Suprapubic skin (tissue), 4 donors: Measurements from ENCODE around the gene AAK1. TPM values are rescaled to one million over a fixed set of nuclear protein-coding genes. Genes with fewer than 3 reads are reported as not detected.
"Not testable (repeated sequence)": the region's sequence is repeated elsewhere in the genome, so short reads cannot be mapped to it uniquely, and the experiment has no call there.

Source experiments
- DNase-seq, 2 donors: peaks; one replicate each; pipeline ENCODE4 v3.0.0-alpha.2; 2019; ENCODE audit warnings: low spot score in 2 of 2
- H3K27ac ChIP-seq: fragments of 200-600 bp; sonication (generic); one replicate; pipeline ENCODE4 v1.5.1; 2019
- H3K27me3 ChIP-seq: fragments of 200-600 bp; sonication (generic); one replicate; pipeline ENCODE4 v1.5.1; 2019
- H3K36me3 ChIP-seq: fragments of 200-600 bp; sonication (generic); one replicate; pipeline ENCODE4 v1.5.1; 2019
- H3K4me1 ChIP-seq: fragments of 200-600 bp; sonication (generic); one replicate; pipeline ENCODE4 v1.5.1; 2019
- H3K4me3 ChIP-seq: fragments of 200-600 bp; sonication (generic); one replicate; pipeline ENCODE4 v1.5.1; 2019; ENCODE audit warnings: mild to moderate bottlenecking
- H3K9me3 ChIP-seq: fragments of 200-600 bp; sonication (generic); one replicate; pipeline ENCODE4 v1.5.1; 2019
- CTCF ChIP-seq, 2 donors: fragments of 200-600 bp in 1 of 2; fragments of 450-650 bp in 1 of 2; sonication (generic) in 1 of 2; IDR thresholded peaks; one replicate each; pipeline ENCODE4 v1.5.1; 2016 to 2019; ENCODE audit warnings: antibody characterized with exemption in 2 of 2, mild to moderate bottlenecking in 1 of 2, moderate library complexity in 1 of 2
- EP300 ChIP-seq: sonication (generic); formaldehyde crosslinking; IDR thresholded peaks from one replicate; pipeline ENCODE4 v1.6.1; 2017; ENCODE audit warnings: antibody characterized with exemption
- POLR2A ChIP-seq, 2 donors: fragments of 450-650 bp; IDR thresholded peaks; one replicate each; pipeline ENCODE4 v1.6.1; 2017; ENCODE audit warnings: antibody characterized with exemption in 2 of 2, mild to moderate bottlenecking in 2 of 2, moderate library complexity in 2 of 2
- POLR2AphosphoS5 ChIP-seq, 3 donors: sonication (generic); formaldehyde crosslinking; IDR thresholded peaks; one replicate each; pipeline ENCODE4 v1.6.1; 2017; ENCODE audit warnings: antibody characterized with exemption in 3 of 3
- WGBS: methylation state at CpG from one replicate; pipeline ENCODE4 v1.1.5; 2018; 5-methylcytosine and 5-hydroxymethylcytosine counted together
- total RNA-seq, 4 donors: library from RNA; depleted of rRNA; stranded (reverse); fragments of >200 nt; gene quantifications; one replicate each; pipeline ENCODE4 v1.1.0, GENCODE V29; 2016

The AAK1 gene
- total RNA-seq, 4 donors from 2014 or later = 26.4 to 48.4 (median 32.7) TPM

GRCh38 chr2:69625078-69625795 is 18.3 kb downstream of the AAK1 start:
- 90% methylated on average over 7 of the region's 7 CpGs for WGBS
- Histone ChIP-seq H3K4me3 (no peak overlapping the region), H3K27ac (no peak overlapping the region), H3K36me3 (no peaks in the 10 kb centered on the region), H3K27me3 (no peaks in the 10 kb centered on the region), H3K4me1 (peaks cover 5% of the 10 kb centered on the region), H3K9me3 (no peaks in the 10 kb centered on the region)
- TF ChIP-seq POLR2A (IDR thresholded peaks at IDR 0.05) = no peak
- no peak for TF ChIP-seq POLR2AphosphoS5 (IDR thresholded peaks at IDR 0.05)
- TF ChIP-seq CTCF (IDR thresholded peaks at IDR 0.05) = no peak
- TF ChIP-seq EP300 = no peak
- no peak for DNase-seq

GRCh38 chr2:69624611-69625010 is 18.9 kb downstream of the AAK1 start:
- H3K9me3 ChIP-seq = no peaks in the 10 kb centered on the region
- no peaks in the 10 kb centered on the region for H3K36me3 ChIP-seq
- no peak for TF ChIP-seq POLR2A (IDR thresholded peaks at IDR 0.05)
- no peak for TF ChIP-seq CTCF (IDR thresholded peaks at IDR 0.05)
- TF ChIP-seq EP300 = no peak
- TF ChIP-seq POLR2AphosphoS5 (IDR thresholded peaks at IDR 0.05) = no peak
- no peak for DNase-seq
- 71% methylated on average over 1 of the region's 1 CpG for WGBS
- H3K4me3 ChIP-seq = no peak overlapping the region
- H3K4me1 ChIP-seq = peaks cover 9% of the 10 kb centered on the region
- H3K27ac ChIP-seq = no peak overlapping the region
- H3K27me3 ChIP-seq = no peaks in the 10 kb centered on the region

- WGBS = 58% methylated on average over 1 of the region's 1 CpG
- H3K27me3 ChIP-seq = no peaks in the 10 kb centered on the region
- H3K36me3 ChIP-seq = no peaks in the 10 kb centered on the region
- H3K9me3 ChIP-seq = no peaks in the 10 kb centered on the region
- no peak overlapping the region for H3K27ac ChIP-seq
- peaks cover 12% of the 10 kb centered on the region for H3K4me1 ChIP-seq
- no peak for DNase-seq
- H3K4me3 ChIP-seq = no peak overlapping the region
- TF ChIP-seq POLR2A (IDR thresholded peaks at IDR 0.05) (no peak), EP300 (no peak), POLR2AphosphoS5 (IDR thresholded peaks at IDR 0.05) (no peak), CTCF (IDR thresholded peaks at IDR 0.05) (no peak)
These were observed 19.4 kb downstream of the AAK1 start for GRCh38 chr2:69624131-69624530.

GRCh38 chr2:69623236-69623635 is 20.3 kb downstream of the AAK1 start:
- TF ChIP-seq POLR2AphosphoS5 (IDR thresholded peaks at IDR 0.05) (no peak), EP300 (no peak), POLR2A (IDR thresholded peaks at IDR 0.05) (no peak), CTCF (IDR thresholded peaks at IDR 0.05) (no peak)
- 95% methylated on average over 7 of the region's 7 CpGs for WGBS
- no peaks in the 10 kb centered on the region for H3K27me3 ChIP-seq
- no peak for DNase-seq
- no peaks in the 10 kb centered on the region for H3K36me3 ChIP-seq
- peaks cover 21% of the 10 kb centered on the region for H3K4me1 ChIP-seq
- no peaks in the 10 kb centered on the region for H3K9me3 ChIP-seq
- no peak overlapping the region for H3K27ac ChIP-seq
- H3K4me3 ChIP-seq = no peak overlapping the region

- not testable (repeated sequence) for H3K36me3 ChIP-seq, H3K27ac ChIP-seq, H3K27me3 ChIP-seq, H3K9me3 ChIP-seq, DNase-seq, H3K4me3 ChIP-seq
- peaks cover 24% of the 10 kb centered on the region for H3K4me1 ChIP-seq
- WGBS = 93% methylated on average over 10 of the region's 10 CpGs
These were observed 20.7 kb downstream of the AAK1 start for GRCh38 chr2:69622805-69623204.

- H3K36me3 ChIP-seq, H3K27ac ChIP-seq, H3K9me3 ChIP-seq, DNase-seq, H3K27me3 ChIP-seq, H3K4me3 ChIP-seq: not testable (repeated sequence)
- H3K4me1 ChIP-seq = peaks cover 31% of the 10 kb centered on the region
- no CpG with 5 or more reads among the region's 29 CpGs for WGBS
These were observed 21.5 kb downstream of the AAK1 start for GRCh38 chr2:69622017-69622540.
